SK-N-SH (cell line): ENCODE measurements around the gene IFT172.

ENCODE experiments used
- EZH2phosphoT487 ChIP-seq: fragments of 200-600 bp; sonication (generic); IDR thresholded peaks from 2 replicates; pipeline ENCODE4 v1.6.1; 2017; ENCODE audit warnings: low read depth, mixed run types, mild to moderate bottlenecking, antibody characterized with exemption, moderate library complexity, borderline replicate concordance
- FOXJ3 ChIP-seq: sonication (generic); formaldehyde crosslinking; IDR thresholded peaks from 2 replicates; pipeline ENCODE4 v1.5.1; 2020; ENCODE audit warnings: mild to moderate bottlenecking, missing genetic modification reagents
- POLR2AphosphoS5 ChIP-seq: IDR thresholded peaks from 2 replicates; pipeline ENCODE4 v1.6.1; 2012; ENCODE audit warnings: low read depth, low read length
- RCOR1 ChIP-seq: fragments of 150-350 bp; IDR thresholded peaks from 2 replicates; pipeline ENCODE4 v1.6.1; 2017; ENCODE audit warnings: antibody characterized with exemption, low read length
- RFX5 ChIP-seq: IDR thresholded peaks from 2 replicates; pipeline ENCODE4 v1.6.1; 2012; ENCODE audit warnings: mild to moderate bottlenecking, improper control_type of control experiment, low read length
- SIN3A ChIP-seq: IDR thresholded peaks from 2 replicates; pipeline ENCODE4 v1.6.1; 2012; ENCODE audit warnings: low read depth, mild to moderate bottlenecking, low read length, moderate library complexity, borderline replicate concordance
- SMC3 ChIP-seq: IDR thresholded peaks from 2 replicates; pipeline ENCODE4 v1.6.1; 2012; ENCODE audit warnings: low read depth, low read length, improper control_type of control experiment
- TF ChIP-seq, protein P1 (sequence below): fragments of 200-600 bp; sonication (generic); IDR thresholded peaks from 2 replicates; pipeline ENCODE4 v1.6.1; 2017; ENCODE audit warnings: antibody characterized with exemption, mild to moderate bottlenecking, moderate library complexity
- TF ChIP-seq, protein P2 (sequence below): IDR thresholded peaks from 2 replicates; pipeline ENCODE4 v1.4.0; 2012; ENCODE audit warnings: low read depth, borderline replicate concordance
- TF ChIP-seq, protein P3 (sequence below): IDR thresholded peaks from 2 replicates; pipeline ENCODE4 v1.4.0; 2012; ENCODE audit warnings: low read depth
- TF ChIP-seq, protein P4 (sequence below): fragments of 150-350 bp; IDR thresholded peaks from 2 replicates; pipeline ENCODE4 v1.6.1; 2017; ENCODE audit warnings: antibody characterized with exemption, low read length, low read depth, borderline replicate concordance
- TF ChIP-seq, protein P5 (sequence below): IDR thresholded peaks from 2 replicates; pipeline ENCODE4 v1.4.0; 2012; ENCODE audit warnings: low read depth, borderline replicate concordance

DNA sequence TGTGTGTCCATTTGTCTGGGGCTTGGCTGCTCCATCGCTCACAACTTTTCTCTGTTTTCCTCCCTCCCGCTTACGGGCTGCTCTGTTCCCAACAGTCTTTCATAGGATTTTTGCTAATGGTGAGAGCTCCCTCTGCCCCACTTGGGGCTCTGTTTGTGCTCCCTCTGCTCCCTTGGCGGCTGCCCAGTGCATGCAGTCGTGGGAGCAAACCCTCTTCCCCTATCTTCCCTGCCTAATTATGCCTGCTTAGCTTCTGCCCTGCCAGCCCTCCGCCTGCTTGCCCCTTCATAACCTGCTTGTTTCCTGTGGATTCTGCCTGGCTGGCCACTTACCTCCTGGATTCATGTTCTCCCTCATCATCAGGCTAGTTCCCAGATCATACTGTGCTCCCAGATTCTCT is 53.9 kb downstream of the IFT172 start:
- TF ChIP-seq, protein P1, sequence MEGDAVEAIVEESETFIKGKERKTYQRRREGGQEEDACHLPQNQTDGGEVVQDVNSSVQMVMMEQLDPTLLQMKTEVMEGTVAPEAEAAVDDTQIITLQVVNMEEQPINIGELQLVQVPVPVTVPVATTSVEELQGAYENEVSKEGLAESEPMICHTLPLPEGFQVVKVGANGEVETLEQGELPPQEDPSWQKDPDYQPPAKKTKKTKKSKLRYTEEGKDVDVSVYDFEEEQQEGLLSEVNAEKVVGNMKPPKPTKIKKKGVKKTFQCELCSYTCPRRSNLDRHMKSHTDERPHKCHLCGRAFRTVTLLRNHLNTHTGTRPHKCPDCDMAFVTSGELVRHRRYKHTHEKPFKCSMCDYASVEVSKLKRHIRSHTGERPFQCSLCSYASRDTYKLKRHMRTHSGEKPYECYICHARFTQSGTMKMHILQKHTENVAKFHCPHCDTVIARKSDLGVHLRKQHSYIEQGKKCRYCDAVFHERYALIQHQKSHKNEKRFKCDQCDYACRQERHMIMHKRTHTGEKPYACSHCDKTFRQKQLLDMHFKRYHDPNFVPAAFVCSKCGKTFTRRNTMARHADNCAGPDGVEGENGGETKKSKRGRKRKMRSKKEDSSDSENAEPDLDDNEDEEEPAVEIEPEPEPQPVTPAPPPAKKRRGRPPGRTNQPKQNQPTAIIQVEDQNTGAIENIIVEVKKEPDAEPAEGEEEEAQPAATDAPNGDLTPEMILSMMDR: no peak
- no peak for TF ChIP-seq RCOR1
- no peak for TF ChIP-seq POLR2AphosphoS5
- TF ChIP-seq EZH2phosphoT487: no peak
- TF ChIP-seq SIN3A: no peak
- TF ChIP-seq FOXJ3 (CRISPR knock-in tag): no peak
- TF ChIP-seq, protein P2, sequence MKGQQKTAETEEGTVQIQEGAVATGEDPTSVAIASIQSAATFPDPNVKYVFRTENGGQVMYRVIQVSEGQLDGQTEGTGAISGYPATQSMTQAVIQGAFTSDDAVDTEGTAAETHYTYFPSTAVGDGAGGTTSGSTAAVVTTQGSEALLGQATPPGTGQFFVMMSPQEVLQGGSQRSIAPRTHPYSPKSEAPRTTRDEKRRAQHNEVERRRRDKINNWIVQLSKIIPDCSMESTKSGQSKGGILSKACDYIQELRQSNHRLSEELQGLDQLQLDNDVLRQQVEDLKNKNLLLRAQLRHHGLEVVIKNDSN: no peak
- no peak for TF ChIP-seq RFX5
- TF ChIP-seq, protein P3, sequence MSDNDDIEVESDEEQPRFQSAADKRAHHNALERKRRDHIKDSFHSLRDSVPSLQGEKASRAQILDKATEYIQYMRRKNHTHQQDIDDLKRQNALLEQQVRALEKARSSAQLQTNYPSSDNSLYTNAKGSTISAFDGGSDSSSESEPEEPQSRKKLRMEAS: no peak
- TF ChIP-seq, protein P4, sequence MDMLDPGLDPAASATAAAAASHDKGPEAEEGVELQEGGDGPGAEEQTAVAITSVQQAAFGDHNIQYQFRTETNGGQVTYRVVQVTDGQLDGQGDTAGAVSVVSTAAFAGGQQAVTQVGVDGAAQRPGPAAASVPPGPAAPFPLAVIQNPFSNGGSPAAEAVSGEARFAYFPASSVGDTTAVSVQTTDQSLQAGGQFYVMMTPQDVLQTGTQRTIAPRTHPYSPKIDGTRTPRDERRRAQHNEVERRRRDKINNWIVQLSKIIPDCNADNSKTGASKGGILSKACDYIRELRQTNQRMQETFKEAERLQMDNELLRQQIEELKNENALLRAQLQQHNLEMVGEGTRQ: no peak
- TF ChIP-seq, protein P5, sequence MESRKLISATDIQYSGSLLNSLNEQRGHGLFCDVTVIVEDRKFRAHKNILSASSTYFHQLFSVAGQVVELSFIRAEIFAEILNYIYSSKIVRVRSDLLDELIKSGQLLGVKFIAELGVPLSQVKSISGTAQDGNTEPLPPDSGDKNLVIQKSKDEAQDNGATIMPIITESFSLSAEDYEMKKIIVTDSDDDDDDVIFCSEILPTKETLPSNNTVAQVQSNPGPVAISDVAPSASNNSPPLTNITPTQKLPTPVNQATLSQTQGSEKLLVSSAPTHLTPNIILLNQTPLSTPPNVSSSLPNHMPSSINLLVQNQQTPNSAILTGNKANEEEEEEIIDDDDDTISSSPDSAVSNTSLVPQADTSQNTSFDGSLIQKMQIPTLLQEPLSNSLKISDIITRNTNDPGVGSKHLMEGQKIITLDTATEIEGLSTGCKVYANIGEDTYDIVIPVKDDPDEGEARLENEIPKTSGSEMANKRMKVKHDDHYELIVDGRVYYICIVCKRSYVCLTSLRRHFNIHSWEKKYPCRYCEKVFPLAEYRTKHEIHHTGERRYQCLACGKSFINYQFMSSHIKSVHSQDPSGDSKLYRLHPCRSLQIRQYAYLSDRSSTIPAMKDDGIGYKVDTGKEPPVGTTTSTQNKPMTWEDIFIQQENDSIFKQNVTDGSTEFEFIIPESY: no peak
- no peak for TF ChIP-seq SMC3
